OCI-LY3 (cell line): Measurements from ENCODE around the gene CUX1.

Experiments used
- H2AFZ ChIP-seq: fragments of 200-600, 300-600 bp; shearing (Covaris generic); 2 replicates; pipeline ENCODE4 v1.6.0; 2014; ENCODE audit warnings: antibody characterized with exemption, low read depth, low read length
- H3K27ac ChIP-seq: fragments of 200-600, 300-600 bp; sonication (generic); 2 replicates; pipeline ENCODE4 v1.5.1; 2014; ENCODE audit warnings: mild to moderate bottlenecking, low read length, moderate library complexity, mixed read lengths
- H3K27me3 ChIP-seq: fragments of 200-600, 300-600 bp; sonication (generic); 2 replicates; pipeline ENCODE4 v1.6.1; 2014; ENCODE audit warnings: low read depth, low read length, mixed read lengths
- H3K36me3 ChIP-seq: fragments of 200-600, 300-600 bp; sonication (generic); replicated peaks from 2 replicates; pipeline ENCODE3; 2014; ENCODE audit warnings: low read depth, low read length, mixed read lengths
- H3K4me1 ChIP-seq: fragments of 300-600, 200-600 bp; sonication (generic); 2 replicates; pipeline ENCODE4 v1.6.1; 2014; ENCODE audit warnings: low read length, mixed read lengths
- H3K4me2 ChIP-seq: fragments of 200-600, 300-600 bp; sonication (generic); 2 replicates; pipeline ENCODE4 v1.6.1; 2014; ENCODE audit warnings: low read length, mixed read lengths
- H3K4me3 ChIP-seq: fragments of 300-600, 200-600 bp; sonication (generic); 2 replicates; pipeline ENCODE4 v1.5.1; 2014; ENCODE audit warnings: antibody characterized with exemption, mild to moderate bottlenecking, low read length, moderate library complexity
- H3K79me2 ChIP-seq: fragments of 300-600, 200-600 bp; shearing (Covaris generic); 2 replicates; pipeline ENCODE4 v1.6.1; 2014; ENCODE audit warnings: mild to moderate bottlenecking, low read length, mixed read lengths
- H3K9ac ChIP-seq: fragments of 300-600, 200-600 bp; shearing (Covaris generic); 2 replicates; pipeline ENCODE4 v1.6.0; 2014; ENCODE audit warnings: mild to moderate bottlenecking, low read length, moderate library complexity
- H3K9me3 ChIP-seq: fragments of 200-600, 300-600 bp; shearing (Covaris generic); 2 replicates; pipeline ENCODE4 v1.6.1; 2014; ENCODE audit warnings: low read length, mixed read lengths; ENCODE audit not compliant: insufficient read depth
- H4K20me1 ChIP-seq: fragments of 200-600, 300-600 bp; sonication (generic); 2 replicates; pipeline ENCODE4 v1.6.1; 2016; ENCODE audit warnings: low read length, mixed read lengths; ENCODE audit not compliant: insufficient read depth
- EZH2phosphoT487 ChIP-seq: fragments of 200-600 bp; shearing (Covaris generic); IDR thresholded peaks from 2 replicates; pipeline ENCODE4 v1.6.1; 2018; ENCODE audit warnings: antibody characterized with exemption, mixed run types, low read depth
- TF ChIP-seq, protein P1 (sequence below): fragments of 200-600, 300-600 bp; sonication (generic); IDR thresholded peaks from 2 replicates; pipeline ENCODE4 v1.5.1; 2014; ENCODE audit warnings: antibody characterized with exemption, low read length, low read depth

CUX1 gene

DNA sequence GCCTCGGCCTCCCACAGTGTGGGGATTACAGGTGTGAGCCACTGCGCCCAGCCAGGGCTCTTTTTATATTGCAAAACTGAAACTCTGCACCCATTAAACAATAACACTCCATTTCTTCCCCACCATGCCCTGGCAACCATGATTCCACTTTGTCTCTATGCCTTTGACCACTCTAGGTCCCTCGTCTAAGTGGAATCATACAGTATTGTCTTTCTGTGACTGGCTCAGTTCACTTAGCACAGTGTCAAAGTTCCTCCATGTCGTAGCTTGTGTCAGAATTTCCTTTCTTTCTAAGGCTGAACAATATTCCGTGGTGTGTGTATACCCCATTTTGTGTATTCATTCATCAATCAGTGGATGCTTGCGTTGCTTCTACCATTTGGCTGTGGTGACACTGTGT lies 46.2 kb downstream of the CUX1 start:
- no peak overlapping the region for H3K9ac ChIP-seq
- peaks cover 8% of the 10 kb centered on the region; the same call in 1 of the 2 replicates for H3K9me3 ChIP-seq
- H2AFZ ChIP-seq, result no peak overlapping the region
- H3K4me1 ChIP-seq, result peaks cover 28% of the 10 kb centered on the region
- no peak overlapping the region for H3K4me3 ChIP-seq
- peaks cover 80% of the 10 kb centered on the region for H3K79me2 ChIP-seq
- no peak overlapping the region for H3K27ac ChIP-seq
- H3K27me3 ChIP-seq, result peaks cover 5% of the 10 kb centered on the region; the same call in 1 of the 2 replicates
- no peak overlapping the region for H3K4me2 ChIP-seq
- peaks cover 81% of the 10 kb centered on the region for H4K20me1 ChIP-seq
- H3K36me3 ChIP-seq, result peaks cover 4% of the 10 kb centered on the region
- TF ChIP-seq EZH2phosphoT487, result no peak
- TF ChIP-seq, protein P1, sequence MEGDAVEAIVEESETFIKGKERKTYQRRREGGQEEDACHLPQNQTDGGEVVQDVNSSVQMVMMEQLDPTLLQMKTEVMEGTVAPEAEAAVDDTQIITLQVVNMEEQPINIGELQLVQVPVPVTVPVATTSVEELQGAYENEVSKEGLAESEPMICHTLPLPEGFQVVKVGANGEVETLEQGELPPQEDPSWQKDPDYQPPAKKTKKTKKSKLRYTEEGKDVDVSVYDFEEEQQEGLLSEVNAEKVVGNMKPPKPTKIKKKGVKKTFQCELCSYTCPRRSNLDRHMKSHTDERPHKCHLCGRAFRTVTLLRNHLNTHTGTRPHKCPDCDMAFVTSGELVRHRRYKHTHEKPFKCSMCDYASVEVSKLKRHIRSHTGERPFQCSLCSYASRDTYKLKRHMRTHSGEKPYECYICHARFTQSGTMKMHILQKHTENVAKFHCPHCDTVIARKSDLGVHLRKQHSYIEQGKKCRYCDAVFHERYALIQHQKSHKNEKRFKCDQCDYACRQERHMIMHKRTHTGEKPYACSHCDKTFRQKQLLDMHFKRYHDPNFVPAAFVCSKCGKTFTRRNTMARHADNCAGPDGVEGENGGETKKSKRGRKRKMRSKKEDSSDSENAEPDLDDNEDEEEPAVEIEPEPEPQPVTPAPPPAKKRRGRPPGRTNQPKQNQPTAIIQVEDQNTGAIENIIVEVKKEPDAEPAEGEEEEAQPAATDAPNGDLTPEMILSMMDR, result no peak

DNA sequence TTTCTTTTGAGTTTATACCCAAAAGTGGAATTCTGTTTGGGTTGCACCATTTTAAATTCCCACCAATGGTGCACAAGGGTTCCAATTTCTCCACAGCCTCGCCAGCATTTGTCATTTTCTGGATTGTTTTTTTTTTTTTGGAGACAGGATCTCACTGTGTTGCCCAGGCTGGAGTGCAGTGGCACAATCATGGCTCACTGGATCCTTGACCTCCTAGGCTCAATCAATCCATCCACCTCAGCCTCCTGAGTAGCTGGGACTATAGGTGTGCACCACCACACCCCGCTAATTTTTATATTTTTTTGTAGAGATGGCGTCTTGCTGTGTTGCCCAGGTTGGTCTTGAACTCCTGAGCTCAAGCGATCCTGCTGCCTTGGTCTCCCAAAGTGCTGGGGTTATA lies 46.6 kb downstream of the CUX1 start:
- H4K20me1 ChIP-seq, result peaks cover 83% of the 10 kb centered on the region
- TF ChIP-seq, protein P1, result no peak
- TF ChIP-seq EZH2phosphoT487, result no peak

DNA sequence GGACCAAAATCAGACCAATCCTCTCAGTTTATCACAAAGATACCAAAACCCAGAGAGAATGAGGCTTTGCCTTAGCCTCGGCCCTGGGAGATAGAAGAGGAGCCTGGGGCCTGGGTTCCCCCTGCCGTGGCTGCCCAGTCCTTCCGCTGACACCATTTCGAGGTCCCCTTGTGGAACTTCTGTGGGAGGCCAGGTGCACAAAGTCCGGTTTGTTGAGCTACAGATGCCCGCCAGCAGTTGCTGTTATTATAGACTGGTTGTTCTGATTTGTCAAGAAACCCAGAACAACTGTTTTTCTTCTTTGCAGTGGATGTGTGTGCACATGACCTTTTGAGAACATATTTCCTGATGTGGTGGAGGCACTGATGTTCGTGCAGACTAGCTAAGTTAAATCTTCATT lies 47.6 kb downstream of the CUX1 start:
- Histone ChIP-seq H3K9ac (no peak overlapping the region), H3K27ac (no peak overlapping the region), H2AFZ (no peak overlapping the region), H4K20me1 (peaks cover 84% of the 10 kb centered on the region), H3K4me3 (no peak overlapping the region), H3K4me2 (no peak overlapping the region), H3K4me1 (peaks cover 23% of the 10 kb centered on the region), H3K27me3 (no peaks in the 10 kb centered on the region), H3K36me3 (peaks cover 4% of the 10 kb centered on the region), H3K79me2 (peaks cover 84% of the 10 kb centered on the region), H3K9me3 (peaks cover 8% of the 10 kb centered on the region; the same call in 1 of the 2 replicates)
- TF ChIP-seq EZH2phosphoT487, result no peak
- TF ChIP-seq, protein P1, result no peak

More for the DNA sequence above, 46.6 kb downstream of the CUX1 start:
- Histone ChIP-seq H3K36me3 (peaks cover 4% of the 10 kb centered on the region), H3K9ac (no peak overlapping the region), H3K27me3 (peaks cover 5% of the 10 kb centered on the region; the same call in 1 of the 2 replicates), H3K4me3 (no peak overlapping the region), H2AFZ (no peak overlapping the region), H3K9me3 (peaks cover 8% of the 10 kb centered on the region; the same call in 1 of the 2 replicates), H3K79me2 (peaks cover 81% of the 10 kb centered on the region), H3K4me2 (no peak overlapping the region), H3K4me1 (peaks cover 23% of the 10 kb centered on the region), H3K27ac (no peak overlapping the region)

DNA sequence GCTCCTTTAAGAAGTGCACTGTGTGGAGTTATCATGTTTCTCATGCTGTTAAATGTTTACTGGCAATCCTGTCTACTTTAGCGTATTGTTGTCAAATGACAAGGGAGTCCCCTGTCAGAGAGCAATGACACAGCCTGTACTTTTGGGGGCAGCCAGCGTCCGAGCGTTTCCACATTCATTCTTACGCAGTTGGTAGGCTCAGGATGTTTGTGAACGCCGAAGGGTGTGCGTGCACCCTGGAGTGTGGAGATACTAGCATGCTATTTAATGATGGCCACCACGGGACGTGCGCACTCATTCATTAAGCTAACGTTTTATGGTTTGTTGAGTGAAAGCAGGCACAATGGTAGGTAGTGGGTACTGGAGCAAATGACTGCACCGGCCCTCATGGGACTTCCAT lies 48.0 kb downstream of the CUX1 start:
- H4K20me1 ChIP-seq, result peaks cover 84% of the 10 kb centered on the region
- H3K79me2 ChIP-seq, result peaks cover 84% of the 10 kb centered on the region
- H3K4me1 ChIP-seq, result peaks cover 23% of the 10 kb centered on the region
- TF ChIP-seq, protein P1, result no peak
- TF ChIP-seq EZH2phosphoT487, result no peak
- H3K9me3 ChIP-seq, result peaks cover 8% of the 10 kb centered on the region; the same call in 1 of the 2 replicates
- H3K9ac ChIP-seq, result no peak overlapping the region
- H3K4me3 ChIP-seq, result no peak overlapping the region
- H3K4me2 ChIP-seq, result no peak overlapping the region
- no peak overlapping the region for H2AFZ ChIP-seq
- H3K36me3 ChIP-seq, result peaks cover 4% of the 10 kb centered on the region
- H3K27me3 ChIP-seq, result no peaks in the 10 kb centered on the region
- H3K27ac ChIP-seq, result no peak overlapping the region
